Spleen (tissue), 11 donors: ENCODE data around the gene TREX2. TPM values are rescaled to one million over a fixed set of nuclear protein-coding genes. Genes with fewer than 3 reads are reported as not detected.

Source experiments
- DNase-seq: peaks from one replicate; pipeline ENCODE4 v3.0.0-alpha.2; 2020
- H3K27ac ChIP-seq, 8 donors: fragments of 200-600 bp; sonication (generic) in 7 of 8; 1 replicate in 4 of 8; 2 replicates in 4 of 8; pipeline versions ENCODE4 v1.5.0 to v1.8.0; 2016 to 2021; ENCODE audit warnings: inconsistent platforms in 4 of 8, mild to moderate bottlenecking in 4 of 8, moderate library complexity in 1 of 8
- H3K27me3 ChIP-seq, 7 donors: fragments of 200-600 bp; sonication (generic) in 6 of 7; replicated peaks in 1 of 7; 1 replicate in 4 of 7; 2 replicates in 3 of 7; pipeline versions ENCODE4 v1.5.0 to v1.8.0; 2016 to 2021; ENCODE audit warnings: inconsistent platforms in 3 of 7, mild to moderate bottlenecking in 1 of 7
- H3K36me3 ChIP-seq, 6 donors: fragments of 200-600 bp; sonication (generic) in 5 of 6; 1 replicate in 4 of 6; 2 replicates in 2 of 6; pipeline versions ENCODE4 v1.5.0 to v1.8.0; 2016 to 2021; ENCODE audit warnings: inconsistent platforms in 2 of 6
- H3K4me1 ChIP-seq, 6 donors: fragments of 200-600 bp; sonication (generic) in 5 of 6; 1 replicate in 3 of 6; 2 replicates in 3 of 6; pipeline versions ENCODE4 v1.5.0 to v1.8.0; 2016 to 2021; ENCODE audit warnings: inconsistent platforms in 3 of 6
- H3K4me3 ChIP-seq, 8 donors: fragments of 200-600 bp; sonication (generic) in 7 of 8; 1 replicate in 4 of 8; 2 replicates in 4 of 8; pipeline versions ENCODE4 v1.5.0 to v1.8.0; 2016 to 2021; ENCODE audit warnings: inconsistent platforms in 4 of 8, mild to moderate bottlenecking in 4 of 8, moderate library complexity in 2 of 8
- H3K9me3 ChIP-seq, 8 donors: fragments of 200-600 bp; sonication (generic) in 7 of 8; 1 replicate in 4 of 8; 2 replicates in 4 of 8; pipeline versions ENCODE4 v1.5.0 to v1.8.0; 2016 to 2021; ENCODE audit warnings: inconsistent platforms in 4 of 8
- POLR2A ChIP-seq, 3 donors: fragments of 450-650 bp; IDR thresholded peaks; one replicate each; pipeline ENCODE4 v1.5.1; 2017; ENCODE audit warnings: antibody characterized with exemption in 3 of 3, mild to moderate bottlenecking in 1 of 3
- POLR2AphosphoS5 ChIP-seq, 3 donors: sonication (generic); formaldehyde crosslinking; IDR thresholded peaks; one replicate each; pipeline ENCODE4 v1.5.1; 2017; ENCODE audit warnings: antibody characterized with exemption in 3 of 3
- WGBS, 5 donors: extraction: QIAGEN DNeasy Blood & Tissue Kit in 3 of 5; methylation state at CpG; one replicate each; pipeline versions ENCODE4 v1.1.5 to v1.1.7; 2013 to 2018; 5-methylcytosine and 5-hydroxymethylcytosine counted together
- intact Hi-C: fragments of 100-400 bp; cut with DNase I; formaldehyde crosslinking; loops from one replicate; pipeline ENCODE4 v1.15.0; 2023; ENCODE audit warnings: low total_unique reads
- polyA plus RNA-seq, 3 donors: library from polyadenylated mRNA; stranded (reverse); fragments of 200-250 nt; gene quantifications; one replicate each; pipeline ENCODE4 v1.2.1, GENCODE V29; 2013
- total RNA-seq, 7 donors: library from RNA; depleted of rRNA in 3 of 7; stranded (reverse); fragments of >200 nt in 3 of 7; fragmentation: NEBNext Ultra II Directional in 4 of 7; extraction: Animal tissue kit (Norgen Biotek cat#: 25700) in 4 of 7; gene quantifications; one replicate each; pipeline versions ENCODE4 v1.1.0 to v1.2.1, GENCODE V29; 2016 to 2021
- TF ChIP-seq, protein P1 (sequence below), 11 experiments: fragments of 200-600 bp in 7 of 11; fragments of 450-650 bp in 4 of 11; sonication (generic) in 4 of 11; IDR thresholded peaks in 8 of 11; conservative IDR thresholded peaks in 3 of 11; 1 replicate in 7 of 11; 2 replicates in 4 of 11; pipeline versions ENCODE4 v1.4.0 to v1.8.0; 2016 to 2021; ENCODE audit warnings: antibody characterized with exemption in 11 of 11, inconsistent platforms in 4 of 11, mild to moderate bottlenecking in 1 of 11
- donor health status: healthy with polysubstance abuse.
- donor health status: DM: no; HTN: no; CAD: no; lungs with moderate emphysema.
- donor health status: DM: no; HTN: no; CAD: no.
- donor health status: Bipolar disorder and iron deficiency.
- donor health status: healthy.
- donor health status: DM: no; HTN: no; CAD: no.
- donor health status: DM: yes; HTN: yes; CAD: no.

Gene TREX2
- total and polyA plus RNA-seq, 10 donors: 1.1 to 6.4 (median 2.2) TPM

DNA sequence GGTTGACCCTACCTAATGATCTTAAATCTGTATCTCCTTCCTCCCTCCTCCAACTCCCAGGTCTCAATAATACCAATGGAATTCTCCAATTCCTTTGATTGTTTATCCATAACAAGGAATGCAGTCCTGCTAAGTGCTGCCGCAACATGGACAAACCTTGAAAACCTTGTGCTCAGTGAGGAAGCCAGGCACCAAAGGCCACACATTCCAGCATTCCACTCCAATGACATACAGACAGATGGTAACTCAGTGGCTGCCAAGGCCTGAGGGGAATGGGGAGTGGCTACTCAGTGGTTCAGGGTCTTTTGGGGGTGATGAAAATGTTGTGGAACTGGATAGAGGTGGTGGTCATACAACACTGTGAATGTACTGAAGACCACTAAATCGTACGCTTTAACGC, 14.1 kb upstream of the TREX2 start:
- no peak overlapping the region for H3K4me3 ChIP-seq
- TF ChIP-seq POLR2AphosphoS5 (IDR thresholded peaks at IDR 0.05) (no peak), POLR2A (IDR thresholded peaks at IDR 0.05) (no peak)
- TF ChIP-seq, protein P1, sequence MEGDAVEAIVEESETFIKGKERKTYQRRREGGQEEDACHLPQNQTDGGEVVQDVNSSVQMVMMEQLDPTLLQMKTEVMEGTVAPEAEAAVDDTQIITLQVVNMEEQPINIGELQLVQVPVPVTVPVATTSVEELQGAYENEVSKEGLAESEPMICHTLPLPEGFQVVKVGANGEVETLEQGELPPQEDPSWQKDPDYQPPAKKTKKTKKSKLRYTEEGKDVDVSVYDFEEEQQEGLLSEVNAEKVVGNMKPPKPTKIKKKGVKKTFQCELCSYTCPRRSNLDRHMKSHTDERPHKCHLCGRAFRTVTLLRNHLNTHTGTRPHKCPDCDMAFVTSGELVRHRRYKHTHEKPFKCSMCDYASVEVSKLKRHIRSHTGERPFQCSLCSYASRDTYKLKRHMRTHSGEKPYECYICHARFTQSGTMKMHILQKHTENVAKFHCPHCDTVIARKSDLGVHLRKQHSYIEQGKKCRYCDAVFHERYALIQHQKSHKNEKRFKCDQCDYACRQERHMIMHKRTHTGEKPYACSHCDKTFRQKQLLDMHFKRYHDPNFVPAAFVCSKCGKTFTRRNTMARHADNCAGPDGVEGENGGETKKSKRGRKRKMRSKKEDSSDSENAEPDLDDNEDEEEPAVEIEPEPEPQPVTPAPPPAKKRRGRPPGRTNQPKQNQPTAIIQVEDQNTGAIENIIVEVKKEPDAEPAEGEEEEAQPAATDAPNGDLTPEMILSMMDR (IDR thresholded peaks at IDR 0.05 in 8 of 11, conservative IDR thresholded peaks at IDR 0.05 in 3 of 11): no peak
- no peaks in the 10 kb centered on the region for H3K4me1 ChIP-seq
- H3K27me3 ChIP-seq: no peaks in the 10 kb centered on the region
- intact Hi-C loops: no loop called here
- H3K27ac ChIP-seq: no peak overlapping the region
- H3K9me3 ChIP-seq: no peaks in the 10 kb centered on the region
- WGBS, 5 donors: 91 to 99% (median 95%) methylated on average over 4 of the region's 4 CpGs
- H3K36me3 ChIP-seq: peaks cover 0 to 99% (median 17%) of the 10 kb centered on the region in 6 donors
- DNase-seq: no peak

GRCh38 chrX:153458476-153458875, 12.6 kb upstream of the TREX2 start:
- DNase-seq: no peak
- no peaks in the 10 kb centered on the region for H3K9me3 ChIP-seq
- WGBS, 5 donors: 82 to 96% (median 91%) methylated on average over 4 of the region's 4 CpGs
- H3K36me3 ChIP-seq: peaks cover 0 to 99% (median 20%) of the 10 kb centered on the region in 6 donors
- no peaks in the 10 kb centered on the region for H3K27me3 ChIP-seq
- no peak overlapping the region for H3K4me3 ChIP-seq
- TF ChIP-seq POLR2A (IDR thresholded peaks at IDR 0.05): no peak
- TF ChIP-seq, protein P1 (IDR thresholded peaks at IDR 0.05 in 8 of 11, conservative IDR thresholded peaks at IDR 0.05 in 3 of 11): no peak
- TF ChIP-seq POLR2AphosphoS5 (IDR thresholded peaks at IDR 0.05): no peak
- intact Hi-C loops: no loop called here
- no peaks in the 10 kb centered on the region for H3K4me1 ChIP-seq
- H3K27ac ChIP-seq: no peak overlapping the region

GRCh38 chrX:153457827-153458466, 12.1 kb upstream of the TREX2 start:
- Histone ChIP-seq H3K4me1 (no peaks in the 10 kb centered on the region), H3K27ac (no peak overlapping the region), H3K4me3 (peak overlapping the region in 1 of 8 donors; percentile 4), H3K36me3 (peaks cover 0 to 95% (median 19%) of the 10 kb centered on the region in 6 donors), H3K27me3 (no peaks in the 10 kb centered on the region), H3K9me3 (no peaks in the 10 kb centered on the region)
- intact Hi-C loops: no loop called here
- peak; percentile 71 for DNase-seq
- TF ChIP-seq POLR2A (IDR thresholded peaks at IDR 0.05): no peak
- peak in 2 of 3 donors; percentile 6 to 18 for TF ChIP-seq POLR2AphosphoS5 (IDR thresholded peaks at IDR 0.05)
- WGBS, 5 donors: 85 to 99% (median 93%) methylated on average over 11 to 17 of the region's 17 CpGs

- H3K27ac ChIP-seq: no peak overlapping the region
- no peaks in the 10 kb centered on the region for H3K4me1 ChIP-seq
- no peaks in the 10 kb centered on the region for H3K9me3 ChIP-seq
- WGBS, 5 donors: 80 to 100% (median 97%) methylated on average over 1 to 18 of the region's 18 CpGs
- intact Hi-C loops: no loop called here
- peaks cover 0 to 89% (median 19%) of the 10 kb centered on the region in 6 donors for H3K36me3 ChIP-seq
- no peaks in the 10 kb centered on the region for H3K27me3 ChIP-seq
- no peak overlapping the region for H3K4me3 ChIP-seq
- TF ChIP-seq, protein P1 (IDR thresholded peaks at IDR 0.05 in 8 of 11, conservative IDR thresholded peaks at IDR 0.05 in 3 of 11): no peak
- no peak for TF ChIP-seq POLR2AphosphoS5 (IDR thresholded peaks at IDR 0.05)
- TF ChIP-seq POLR2A (IDR thresholded peaks at IDR 0.05): no peak
- peak; percentile 67 for DNase-seq
Observed at GRCh38 chrX:153457136-153457825, 11.4 kb upstream of the TREX2 start.
